ENCODE measurements around the gene MADCAM1.

MADCAM1 gene

GRCh38 chr19:543910-544608 lies 47.8 kb downstream of the MADCAM1 start, which contains the start of gene GZMM:
Gene GZMM (plus strand): TSS chr19:544053. CDS start chr19:544072, 19 bp downstream.
- no peak within 1 kb of the TSS for H3K27ac Mint-ChIP-seq
- H3K27me3 Mint-ChIP-seq (ENCODE audit: low read depth): no peaks in the 10 kb centered on the region
- no peak within 1 kb of the TSS for H3K4me3 Mint-ChIP-seq
- no peaks in the 10 kb centered on the region for H3K4me1 Mint-ChIP-seq
- no peaks in the 10 kb centered on the region for H3K9me3 Mint-ChIP-seq
- H3K36me3 Mint-ChIP-seq (ENCODE audit: low read depth): peaks cover 4% of the 10 kb centered on the region
- TF ChIP-seq CTCF (IDR thresholded peaks at IDR 0.05; ENCODE audit: unreplicated experiment in 3 of 3): no peak

- no peak for TF ChIP-seq CTCF (IDR thresholded peaks at IDR 0.05; ENCODE audit: unreplicated experiment in 3 of 3)
- Mint-ChIP-seq H3K4me1 (no peaks in the 10 kb centered on the region), H3K36me3 (ENCODE audit: low read depth) (peaks cover 4% of the 10 kb centered on the region), H3K4me3 (no peak overlapping the region), H3K9me3 (no peaks in the 10 kb centered on the region), H3K27me3 (ENCODE audit: low read depth) (peaks cover 5% of the 10 kb centered on the region), H3K27ac (no peak overlapping the region)
Observed at GRCh38 chr19:547117-547516, 50.8 kb downstream of the MADCAM1 start.

GRCh38 chr19:547836-548720 lies 51.8 kb downstream of the MADCAM1 start:
- Mint-ChIP-seq H3K4me1 (no peaks in the 10 kb centered on the region), H3K36me3 (ENCODE audit: low read depth) (peaks cover 3% of the 10 kb centered on the region), H3K27me3 (ENCODE audit: low read depth) (peaks cover 9% of the 10 kb centered on the region), H3K27ac (no peak overlapping the region), H3K4me3 (no peak overlapping the region), H3K9me3 (no peaks in the 10 kb centered on the region)
- TF ChIP-seq CTCF (IDR thresholded peaks at IDR 0.05; ENCODE audit: unreplicated experiment in 3 of 3): no peak

- H3K9me3 Mint-ChIP-seq: no peaks in the 10 kb centered on the region
- H3K4me3 Mint-ChIP-seq: no peak overlapping the region
- H3K27me3 Mint-ChIP-seq (ENCODE audit: low read depth): peaks cover 9% of the 10 kb centered on the region
- no peak overlapping the region for H3K27ac Mint-ChIP-seq
- no peaks in the 10 kb centered on the region for H3K36me3 Mint-ChIP-seq (ENCODE audit: low read depth)
- H3K4me1 Mint-ChIP-seq: no peaks in the 10 kb centered on the region
- TF ChIP-seq CTCF (IDR thresholded peaks at IDR 0.05; ENCODE audit: unreplicated experiment in 3 of 3): no peak
Observed at GRCh38 chr19:548886-549830, 52.9 kb downstream of the MADCAM1 start.

- Mint-ChIP-seq H3K27me3 (ENCODE audit: low read depth) (peaks cover 9% of the 10 kb centered on the region), H3K27ac (no peak overlapping the region), H3K36me3 (ENCODE audit: low read depth) (no peaks in the 10 kb centered on the region), H3K4me3 (no peak overlapping the region), H3K9me3 (no peaks in the 10 kb centered on the region), H3K4me1 (no peaks in the 10 kb centered on the region)
- no peak for TF ChIP-seq CTCF (IDR thresholded peaks at IDR 0.05; ENCODE audit: unreplicated experiment in 3 of 3)
Observed at GRCh38 chr19:554817-555216, 58.5 kb downstream of the MADCAM1 start.
